ENCODE data around the gene CCNY.

The CCNY gene

DNA sequence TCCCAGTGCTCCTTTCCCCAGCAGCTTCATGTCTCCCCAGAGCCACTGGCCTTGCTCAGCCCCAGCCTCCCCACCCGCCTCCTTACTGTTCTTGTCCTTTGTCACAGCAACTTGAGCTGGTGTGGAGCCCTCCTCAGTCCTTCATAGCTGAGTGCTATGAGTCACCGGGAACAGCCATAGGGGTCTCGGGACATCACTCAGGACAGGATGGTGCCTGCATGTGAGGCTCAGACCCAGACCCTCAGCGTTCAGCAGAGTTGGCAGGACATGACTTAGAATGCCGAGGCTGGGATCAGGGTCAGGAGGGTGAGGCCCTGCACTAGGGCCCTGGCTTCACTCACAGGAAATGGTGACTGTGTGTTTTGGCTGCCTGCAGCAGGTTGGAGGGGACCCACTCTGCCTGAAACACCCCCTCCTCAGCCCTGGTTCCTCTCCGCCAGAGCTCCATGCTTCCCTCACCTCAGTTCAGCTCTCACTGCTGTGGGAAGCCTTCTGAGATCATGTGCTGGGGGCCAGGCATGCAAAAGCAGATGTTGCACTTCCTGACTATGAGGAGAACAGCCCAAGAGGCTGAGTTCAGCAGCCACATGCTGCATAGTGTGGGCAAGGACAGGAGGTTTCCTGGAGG, 228.1 kb downstream of the CCNY start:
- Histone ChIP-seq H3K27ac (peak overlapping the region; percentile 55), H3K4me3 (ENCODE audit: low read depth in 1 of 2, low read length in 1 of 2) (no peak overlapping the region), H3K9me3 (no peaks in the 10 kb centered on the region), H3K4me1 (ENCODE audit: control insufficient read depth in 1 of 2, insufficient read depth in 1 of 2, low read depth in 1 of 2, low read length in 1 of 2) (peaks cover 9 to 13% of the 10 kb centered on the region in 2 experiments), H3K36me3 (peaks cover 61% of the 10 kb centered on the region), H3K27me3 (no peaks in the 10 kb centered on the region)
- TF ChIP-seq, protein P1, sequence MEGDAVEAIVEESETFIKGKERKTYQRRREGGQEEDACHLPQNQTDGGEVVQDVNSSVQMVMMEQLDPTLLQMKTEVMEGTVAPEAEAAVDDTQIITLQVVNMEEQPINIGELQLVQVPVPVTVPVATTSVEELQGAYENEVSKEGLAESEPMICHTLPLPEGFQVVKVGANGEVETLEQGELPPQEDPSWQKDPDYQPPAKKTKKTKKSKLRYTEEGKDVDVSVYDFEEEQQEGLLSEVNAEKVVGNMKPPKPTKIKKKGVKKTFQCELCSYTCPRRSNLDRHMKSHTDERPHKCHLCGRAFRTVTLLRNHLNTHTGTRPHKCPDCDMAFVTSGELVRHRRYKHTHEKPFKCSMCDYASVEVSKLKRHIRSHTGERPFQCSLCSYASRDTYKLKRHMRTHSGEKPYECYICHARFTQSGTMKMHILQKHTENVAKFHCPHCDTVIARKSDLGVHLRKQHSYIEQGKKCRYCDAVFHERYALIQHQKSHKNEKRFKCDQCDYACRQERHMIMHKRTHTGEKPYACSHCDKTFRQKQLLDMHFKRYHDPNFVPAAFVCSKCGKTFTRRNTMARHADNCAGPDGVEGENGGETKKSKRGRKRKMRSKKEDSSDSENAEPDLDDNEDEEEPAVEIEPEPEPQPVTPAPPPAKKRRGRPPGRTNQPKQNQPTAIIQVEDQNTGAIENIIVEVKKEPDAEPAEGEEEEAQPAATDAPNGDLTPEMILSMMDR (IDR thresholded peaks at IDR 0.05), result no peak

DNA sequence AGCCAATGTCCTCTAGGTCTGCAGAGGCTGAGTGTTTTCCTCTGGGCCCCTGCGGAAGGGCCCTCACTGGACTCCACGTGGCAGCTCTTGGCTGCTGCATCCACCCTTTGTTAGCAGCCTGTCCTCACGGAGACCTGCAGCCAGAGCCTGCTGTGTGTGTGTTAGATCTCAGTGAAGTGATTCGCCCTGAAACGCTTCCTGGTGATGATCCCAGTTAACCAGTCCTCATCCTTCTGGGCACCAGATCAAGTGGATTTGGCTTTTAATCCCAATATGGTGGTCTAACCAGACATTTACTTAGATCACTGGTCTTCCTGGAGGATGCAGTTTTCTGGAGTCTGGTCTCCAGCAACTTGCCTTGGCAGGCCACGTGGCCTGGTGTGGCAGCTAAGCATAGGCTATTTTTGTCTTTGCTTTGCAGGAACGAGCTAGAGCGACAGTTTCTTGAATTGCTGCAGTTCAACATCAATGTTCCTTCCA, 229.3 kb downstream of the CCNY start:
- Histone ChIP-seq H3K4me1 (ENCODE audit: control insufficient read depth in 1 of 2, insufficient read depth in 1 of 2, low read depth in 1 of 2, low read length in 1 of 2) (peaks cover 9 to 13% of the 10 kb centered on the region in 2 experiments), H3K4me3 (ENCODE audit: low read depth in 1 of 2, low read length in 1 of 2) (no peak overlapping the region), H3K27ac (no peak overlapping the region), H3K9me3 (no peaks in the 10 kb centered on the region), H3K36me3 (peaks cover 62% of the 10 kb centered on the region), H3K27me3 (no peaks in the 10 kb centered on the region)
- TF ChIP-seq, protein P1 (IDR thresholded peaks at IDR 0.05), result no peak

- H3K36me3 ChIP-seq, result peaks cover 57% of the 10 kb centered on the region
- no peaks in the 10 kb centered on the region for H3K9me3 ChIP-seq
- H3K4me3 ChIP-seq (ENCODE audit: low read depth in 1 of 2, low read length in 1 of 2), result no peak overlapping the region
- no peaks in the 10 kb centered on the region for H3K27me3 ChIP-seq
- peaks cover 9 to 13% of the 10 kb centered on the region in 2 experiments for H3K4me1 ChIP-seq (ENCODE audit: control insufficient read depth in 1 of 2, insufficient read depth in 1 of 2, low read depth in 1 of 2, low read length in 1 of 2)
- no peak overlapping the region for H3K27ac ChIP-seq
- TF ChIP-seq, protein P1 (IDR thresholded peaks at IDR 0.05), result no peak
Observed at GRCh38 chr10:35567951-35568350, 231.6 kb downstream of the CCNY start.

- H3K36me3 ChIP-seq, result peaks cover 62% of the 10 kb centered on the region
- H3K27ac ChIP-seq, result no peak overlapping the region
- H3K4me3 ChIP-seq (ENCODE audit: low read depth in 1 of 2, low read length in 1 of 2), result no peak overlapping the region
- H3K27me3 ChIP-seq, result no peaks in the 10 kb centered on the region
- TF ChIP-seq, protein P1 (IDR thresholded peaks at IDR 0.05), result no peak
- H3K4me1 ChIP-seq (ENCODE audit: control insufficient read depth in 1 of 2, insufficient read depth in 1 of 2, low read depth in 1 of 2, low read length in 1 of 2), result peaks cover 6 to 8% of the 10 kb centered on the region in 2 experiments
- no peaks in the 10 kb centered on the region for H3K9me3 ChIP-seq
Observed at GRCh38 chr10:35568483-35569015, 232.2 kb downstream of the CCNY start.

- Histone ChIP-seq H3K27ac (no peak overlapping the region), H3K36me3 (peaks cover 63% of the 10 kb centered on the region), H3K27me3 (no peaks in the 10 kb centered on the region), H3K9me3 (no peaks in the 10 kb centered on the region), H3K4me3 (ENCODE audit: low read depth in 1 of 2, low read length in 1 of 2) (no peak overlapping the region), H3K4me1 (ENCODE audit: control insufficient read depth in 1 of 2, insufficient read depth in 1 of 2, low read depth in 1 of 2, low read length in 1 of 2) (peaks cover 6 to 7% of the 10 kb centered on the region in 2 experiments)
- TF ChIP-seq, protein P1 (IDR thresholded peaks at IDR 0.05), result no peak
Observed at GRCh38 chr10:35569111-35569707, 232.9 kb downstream of the CCNY start.

All from neutrophil (primary cell).